ENCODE results near the gene KIF26B.

KIF26B gene

GRCh38 chr1:245679821-245680780, 525.3 kb downstream of the KIF26B start:
- FAIRE-seq, result no peak
- DNase-seq (ENCODE audit: insufficient read length, low spot score), result no peak

GRCh38 chr1:245682638-245683628, 528.1 kb downstream of the KIF26B start:
- no peak for FAIRE-seq
- DNase-seq (ENCODE audit: insufficient read length, low spot score), result no peak
- TF ChIP-seq, protein P1, sequence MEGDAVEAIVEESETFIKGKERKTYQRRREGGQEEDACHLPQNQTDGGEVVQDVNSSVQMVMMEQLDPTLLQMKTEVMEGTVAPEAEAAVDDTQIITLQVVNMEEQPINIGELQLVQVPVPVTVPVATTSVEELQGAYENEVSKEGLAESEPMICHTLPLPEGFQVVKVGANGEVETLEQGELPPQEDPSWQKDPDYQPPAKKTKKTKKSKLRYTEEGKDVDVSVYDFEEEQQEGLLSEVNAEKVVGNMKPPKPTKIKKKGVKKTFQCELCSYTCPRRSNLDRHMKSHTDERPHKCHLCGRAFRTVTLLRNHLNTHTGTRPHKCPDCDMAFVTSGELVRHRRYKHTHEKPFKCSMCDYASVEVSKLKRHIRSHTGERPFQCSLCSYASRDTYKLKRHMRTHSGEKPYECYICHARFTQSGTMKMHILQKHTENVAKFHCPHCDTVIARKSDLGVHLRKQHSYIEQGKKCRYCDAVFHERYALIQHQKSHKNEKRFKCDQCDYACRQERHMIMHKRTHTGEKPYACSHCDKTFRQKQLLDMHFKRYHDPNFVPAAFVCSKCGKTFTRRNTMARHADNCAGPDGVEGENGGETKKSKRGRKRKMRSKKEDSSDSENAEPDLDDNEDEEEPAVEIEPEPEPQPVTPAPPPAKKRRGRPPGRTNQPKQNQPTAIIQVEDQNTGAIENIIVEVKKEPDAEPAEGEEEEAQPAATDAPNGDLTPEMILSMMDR (IDR thresholded peaks at IDR 0.05; ENCODE audit: insufficient read depth, missing control alignments), result no peak

More at GRCh38 chr1:245679821-245680780, 525.3 kb downstream of the KIF26B start:
- TF ChIP-seq, protein P1 (IDR thresholded peaks at IDR 0.05; ENCODE audit: insufficient read depth, missing control alignments), result no peak

- TF ChIP-seq, protein P1 (IDR thresholded peaks at IDR 0.05; ENCODE audit: insufficient read depth, missing control alignments), result no peak
- FAIRE-seq (no peak), DNase-seq (ENCODE audit: insufficient read length, low spot score) (no peak)
Measured at GRCh38 chr1:245683676-245684075, 528.9 kb downstream of the KIF26B start.

- FAIRE-seq, result no peak
- no peak for DNase-seq (ENCODE audit: insufficient read length, low spot score)
Measured at GRCh38 chr1:245684166-245684565, 529.4 kb downstream of the KIF26B start.

GRCh38 chr1:245684571-245684970, 529.8 kb downstream of the KIF26B start:
- DNase-seq (ENCODE audit: insufficient read length, low spot score), result no peak
- TF ChIP-seq, protein P1 (IDR thresholded peaks at IDR 0.05; ENCODE audit: insufficient read depth, missing control alignments), result no peak

More at GRCh38 chr1:245684166-245684565, 529.4 kb downstream of the KIF26B start:
- TF ChIP-seq, protein P1 (IDR thresholded peaks at IDR 0.05; ENCODE audit: insufficient read depth, missing control alignments), result no peak

DNA sequence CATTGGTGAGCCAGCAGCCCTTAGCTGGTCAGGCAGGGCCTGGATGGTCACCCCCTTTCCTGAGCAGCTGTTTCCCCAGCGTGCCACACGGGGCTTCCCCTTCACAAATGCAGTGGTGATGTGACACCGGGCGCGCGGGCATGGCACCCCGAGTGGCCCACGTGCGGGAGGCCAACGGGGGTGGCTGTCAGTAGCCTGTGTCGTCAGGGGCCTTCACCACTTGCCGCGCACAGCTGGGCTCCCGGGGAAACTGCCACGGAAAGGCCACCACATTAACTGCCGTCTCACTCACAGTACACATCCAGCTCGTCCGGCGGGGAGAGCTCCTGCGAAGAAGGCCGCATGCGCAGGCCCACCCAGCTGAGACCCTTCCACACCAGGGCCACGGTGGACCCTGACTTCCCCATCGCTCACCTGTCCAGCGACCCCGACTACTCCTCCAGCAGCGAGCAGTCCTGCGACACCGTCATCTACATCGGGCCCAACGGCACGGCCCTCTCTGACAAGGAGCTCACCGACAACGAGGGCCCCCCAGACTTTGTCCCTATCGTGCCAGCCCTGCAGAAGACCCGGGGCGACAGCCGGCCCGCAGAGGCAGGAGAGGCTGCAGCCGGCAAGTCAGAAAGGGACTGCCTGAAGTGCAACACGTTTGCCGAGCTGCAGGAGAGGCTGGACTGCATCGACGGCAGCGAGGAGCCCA, 530.5 kb downstream of the KIF26B start:
- TF ChIP-seq, protein P1 (IDR thresholded peaks at IDR 0.05; ENCODE audit: insufficient read depth, missing control alignments), result no peak
- DNase-seq (ENCODE audit: insufficient read length, low spot score), result no peak

More at GRCh38 chr1:245684571-245684970, 529.8 kb downstream of the KIF26B start:
- no peak for FAIRE-seq

More for the DNA sequence above, 530.5 kb downstream of the KIF26B start:
- no peak for FAIRE-seq
